ENCODE results near the gene CUX1. TPM values are rescaled to one million over a fixed set of nuclear protein-coding genes. Genes with fewer than 3 reads are reported as not detected.

The CUX1 gene
- total and polyA plus RNA-seq, 2 of the 13 experiments (the other 11 are each of a cell fraction or from before 2014, with no cell fraction given) = 13.7 to 14.9 TPM

- no peak for TF ChIP-seq HNRNPK (IDR thresholded peaks at IDR 0.05; ENCODE audit: low read depth, low read length, poor library complexity, severe bottlenecking)
- TF ChIP-seq NPAS2 (CRISPR knock-in tag; IDR thresholded peaks at IDR 0.05; ENCODE audit: borderline replicate concordance) = no peak
- no peak for TF ChIP-seq ZNF674 (CRISPR knock-in tag; IDR thresholded peaks at IDR 0.05; ENCODE audit: low read depth)
- peak; percentile 78 for TF ChIP-seq PITX1 (CRISPR knock-in tag; IDR thresholded peaks at IDR 0.05)
- TF ChIP-seq PHF21A (CRISPR knock-in tag; IDR thresholded peaks at IDR 0.05) = peak; percentile 96
- no peak for TF ChIP-seq ZNF562 (CRISPR knock-in tag; IDR thresholded peaks at IDR 0.05; ENCODE audit: borderline replicate concordance)
- no peak for TF ChIP-seq HNRNPUL1 (IDR thresholded peaks at IDR 0.05; ENCODE audit: low read depth, low read length)
- 0 out of 2 replicates have a peak, but pooled peaks have one; percentile 61 for TF ChIP-seq ZNF451 (CRISPR knock-in tag; IDR thresholded peaks at IDR 0.05)
- no peak for TF ChIP-seq ZNF276 (CRISPR knock-in tag; IDR thresholded peaks at IDR 0.05; ENCODE audit: low read depth)
- peak; percentile 40 for TF ChIP-seq CBX1 (IDR thresholded peaks at IDR 0.05; ENCODE audit: low read depth)
- peak; percentile 92 for TF ChIP-seq TARDBP (CRISPR knock-in tag; IDR thresholded peaks at IDR 0.05)
- peak; percentile 77; the same call in 1 of the 2 replicates for TF ChIP-seq ZNF607 (CRISPR knock-in tag; IDR thresholded peaks at IDR 0.05; ENCODE audit: borderline replicate concordance)
- TF ChIP-seq AFF4 (CRISPR knock-in tag; IDR thresholded peaks at IDR 0.05) = no peak
- TF ChIP-seq POGZ (CRISPR knock-in tag; IDR thresholded peaks at IDR 0.05) = peak; percentile 88
- TF ChIP-seq CREB1 (IDR thresholded peaks at IDR 0.05) = no peak
- no peak for TF ChIP-seq CREB1 (CRISPR knock-in tag; IDR thresholded peaks at IDR 0.05)
- no peak for TF ChIP-seq JUND (CRISPR knock-in tag; IDR thresholded peaks at IDR 0.05)
- TF ChIP-seq ZNF788 (CRISPR knock-in tag; IDR thresholded peaks at IDR 0.05; ENCODE audit: borderline replicate concordance) = peak; percentile 51; the same call in 1 of the 2 replicates
- no peak for TF ChIP-seq GZF1 (CRISPR knock-in tag; IDR thresholded peaks at IDR 0.05)
- TF ChIP-seq POLR2AphosphoS2 (IDR thresholded peaks at IDR 0.05; ENCODE audit: low read depth, low read length) = no peak
- 0 out of 2 replicates have a peak, but pooled peaks have one; percentile 58 for TF ChIP-seq ZNF644 (CRISPR knock-in tag; IDR thresholded peaks at IDR 0.05; ENCODE audit: low read depth)
- peak; percentile 23 for TF ChIP-seq SKI (IDR thresholded peaks at IDR 0.05; ENCODE audit: partially characterized antibody)
These were observed 39.3 kb downstream of the CUX1 start (continued) for GRCh38 chr7:101856473-101857357.
